Mesenchymal stem cell (in vitro differentiated cells and primary cell): ENCODE data around the gene PLXNC1.

Experiments used
- DNase-seq: peaks from one replicate; pipeline ENCODE4 v3.0.0-alpha.2; 2013
- H2AFZ ChIP-seq: one replicate; pipeline ENCODE4 v1.6.1; 2013; ENCODE audit warnings: low read depth, mild to moderate bottlenecking, control low read depth, inconsistent platforms, low read length, moderate library complexity
- H2AK5ac ChIP-seq: 2 replicates; pipeline ENCODE4 v1.6.1; 2013; ENCODE audit warnings: low read length, moderate library complexity, mild to moderate bottlenecking, inconsistent platforms; ENCODE audit not compliant: severe bottlenecking
- H2BK120ac ChIP-seq: one replicate; pipeline ENCODE4 v1.6.1; 2013; ENCODE audit warnings: low read depth, mild to moderate bottlenecking, inconsistent platforms, low read length, moderate library complexity
- H2BK12ac ChIP-seq, 2 experiments: one replicate each; pipeline ENCODE4 v1.6.1; 2013; ENCODE audit warnings: inconsistent platforms in 2 of 2, low read length in 2 of 2, mild to moderate bottlenecking in 2 of 2, moderate library complexity in 2 of 2, control low read depth in 1 of 2
- H2BK15ac ChIP-seq: one replicate; pipeline ENCODE4 v1.6.1; 2013; ENCODE audit warnings: mild to moderate bottlenecking, low read depth, inconsistent platforms; ENCODE audit not compliant: poor library complexity, severe bottlenecking
- H2BK5ac ChIP-seq: 2 replicates; pipeline ENCODE4 v1.6.1; 2013; ENCODE audit warnings: low read depth, mild to moderate bottlenecking, low read length, control low read depth, inconsistent platforms; ENCODE audit not compliant: poor library complexity, severe bottlenecking
- H3K14ac ChIP-seq, 2 experiments: one replicate each; pipeline ENCODE4 v1.6.1; 2013; ENCODE audit warnings: inconsistent platforms in 2 of 2, low read length in 2 of 2, control low read depth in 1 of 2, mild to moderate bottlenecking in 1 of 2, moderate library complexity in 1 of 2
- H3K18ac ChIP-seq, 2 experiments: one replicate each; pipeline ENCODE4 v1.6.1; 2013; ENCODE audit warnings: inconsistent platforms in 2 of 2, low read length in 2 of 2, control low read depth in 1 of 2, low read depth in 1 of 2, mild to moderate bottlenecking in 1 of 2
- H3K23ac ChIP-seq, 2 experiments: one replicate each; pipeline ENCODE4 v1.6.1; 2013; ENCODE audit warnings: inconsistent platforms in 2 of 2, low read length in 2 of 2, mild to moderate bottlenecking in 2 of 2, moderate library complexity in 2 of 2, control low read depth in 1 of 2
- H3K27ac ChIP-seq: 2 replicates; pipeline ENCODE4 v1.5.1; 2013; ENCODE audit warnings: mild to moderate bottlenecking, moderate library complexity, low read length, control low read depth, inconsistent platforms; ENCODE audit not compliant: poor library complexity, severe bottlenecking
- H3K27me3 ChIP-seq, 2 experiments: 2 replicates each; pipeline versions ENCODE4 v1.6.1 to v1.7.0; 2013; ENCODE audit warnings: low read length in 2 of 2, mild to moderate bottlenecking in 2 of 2, moderate library complexity in 2 of 2, control low read depth in 1 of 2, inconsistent platforms in 1 of 2; ENCODE audit not compliant: control insufficient read depth in 1 of 2, insufficient read depth in 1 of 2
- H3K36me3 ChIP-seq, 2 experiments: 2 replicates each; pipeline versions ENCODE4 v1.6.1 to v1.7.0; 2013; ENCODE audit warnings: low read length in 2 of 2, control low read depth in 1 of 2, inconsistent platforms in 1 of 2, low read depth in 1 of 2, mild to moderate bottlenecking in 1 of 2; ENCODE audit not compliant: insufficient read depth in 2 of 2, control insufficient read depth in 1 of 2
- H3K4ac ChIP-seq, 2 experiments: one replicate each; pipeline ENCODE4 v1.6.1; 2013; ENCODE audit warnings: inconsistent platforms in 2 of 2, low read length in 2 of 2, mild to moderate bottlenecking in 2 of 2, moderate library complexity in 2 of 2, control low read depth in 1 of 2, low read depth in 1 of 2
- H3K4me1 ChIP-seq: 2 replicates; pipeline ENCODE4 v1.6.1; 2013; ENCODE audit warnings: low read depth, low read length, control low read depth; ENCODE audit not compliant: control insufficient read depth, insufficient read depth
- H3K4me2 ChIP-seq: 2 replicates; pipeline ENCODE4 v1.6.1; 2013; ENCODE audit warnings: low read length, mild to moderate bottlenecking, inconsistent platforms; ENCODE audit not compliant: poor library complexity, severe bottlenecking
- H3K4me3 ChIP-seq, 2 experiments: 2 replicates each; pipeline versions ENCODE4 v1.5.1 to v1.7.0; 2013; ENCODE audit warnings: low read length in 2 of 2, mild to moderate bottlenecking in 2 of 2, control low read depth in 1 of 2, low read depth in 1 of 2; ENCODE audit not compliant: insufficient read depth in 1 of 2
- H3K79me1 ChIP-seq: replicated peaks from 2 replicates; pipeline ENCODE4 v1.6.1; 2013; ENCODE audit warnings: mild to moderate bottlenecking, control low read depth, low read length, inconsistent platforms; ENCODE audit not compliant: poor library complexity, severe bottlenecking
- H3K9ac ChIP-seq: 2 replicates; pipeline ENCODE4 v1.7.0; 2013; ENCODE audit warnings: mild to moderate bottlenecking, low read length, moderate library complexity
- H3K9me3 ChIP-seq: 2 replicates; pipeline ENCODE4 v1.7.0; 2013; ENCODE audit warnings: mild to moderate bottlenecking, low read length; ENCODE audit not compliant: control insufficient read depth
- H4K8ac ChIP-seq: one replicate; pipeline ENCODE4 v1.6.1; 2013; ENCODE audit warnings: inconsistent platforms, mild to moderate bottlenecking, low read length, moderate library complexity
- H4K91ac ChIP-seq: one replicate; pipeline ENCODE4 v1.6.1; 2013; ENCODE audit warnings: mild to moderate bottlenecking, low read length, inconsistent platforms
- WGBS: methylation state at CpG from one replicate; pipeline ENCODE4 v1.1.7; 2013; ENCODE audit warnings: mixed read lengths; 5-methylcytosine and 5-hydroxymethylcytosine counted together

Gene PLXNC1

GRCh38 chr12:94158666-94159065 lies 10.3 kb downstream of the PLXNC1 start:
- no peak for DNase-seq
- Histone ChIP-seq H2AK5ac (no peak overlapping the region), H3K23ac (no peak overlapping the region), H3K18ac (no peak overlapping the region), H3K4me3 (no peak overlapping the region), H3K27me3 (peaks cover 10 to 20% of the 10 kb centered on the region in 2 experiments), H3K79me1 (no peaks in the 10 kb centered on the region), H3K4ac (no peak overlapping the region), H2BK5ac (no peak overlapping the region), H4K8ac (no peak overlapping the region), H3K27ac (no peak overlapping the region), H2AFZ (no peak overlapping the region), H3K14ac (no peak overlapping the region), H4K91ac (no peak overlapping the region), H2BK120ac (no peak overlapping the region), H3K9me3 (no peaks in the 10 kb centered on the region), H2BK15ac (no peak overlapping the region), H3K36me3 (no peaks in the 10 kb centered on the region), H2BK12ac (no peak overlapping the region), H3K9ac (no peak overlapping the region), H3K4me2 (no peak overlapping the region), H3K4me1 (peaks cover 2% of the 10 kb centered on the region)
- 89% methylated on average over 8 of the region's 8 CpGs for WGBS

DNA sequence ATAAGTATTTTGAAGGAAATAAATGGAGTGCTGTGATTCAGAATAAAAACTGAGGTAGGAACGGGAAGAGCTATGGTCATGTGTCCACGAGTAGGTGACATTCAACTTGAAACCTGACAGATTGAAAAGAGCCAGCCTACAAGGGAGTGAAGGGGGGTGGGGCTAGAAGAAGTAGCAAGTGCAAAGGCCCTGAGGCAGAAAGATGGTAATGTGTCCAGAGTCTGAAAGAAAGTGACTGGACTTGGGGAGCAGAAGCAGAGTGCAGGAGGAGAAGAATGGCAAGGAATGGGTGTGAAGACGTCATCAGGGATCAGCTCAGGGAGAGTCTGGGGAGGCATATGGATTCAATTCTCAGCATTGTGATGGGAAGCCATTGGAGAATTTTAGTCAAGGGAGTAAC lies 13.7 kb downstream of the PLXNC1 start:
- Histone ChIP-seq H2AFZ (no peak overlapping the region), H3K4me1 (peaks cover 2% of the 10 kb centered on the region), H3K79me1 (no peaks in the 10 kb centered on the region), H3K18ac (no peak overlapping the region), H3K4ac (no peak overlapping the region), H3K14ac (no peak overlapping the region), H2BK120ac (no peak overlapping the region), H2BK15ac (no peak overlapping the region), H4K91ac (no peak overlapping the region), H3K9me3 (no peaks in the 10 kb centered on the region), H3K27me3 (peaks cover 0 to 13% of the 10 kb centered on the region in 2 experiments), H3K4me2 (no peak overlapping the region), H3K9ac (no peak overlapping the region), H3K4me3 (no peak overlapping the region), H3K27ac (no peak overlapping the region), H3K23ac (no peak overlapping the region), H3K36me3 (no peaks in the 10 kb centered on the region), H2AK5ac (no peak overlapping the region), H4K8ac (no peak overlapping the region), H2BK5ac (no peak overlapping the region), H2BK12ac (no peak overlapping the region)
- no peak for DNase-seq
- WGBS: 88% methylated on average over 3 of the region's 3 CpGs

GRCh38 chr12:94163850-94164249 lies 15.5 kb downstream of the PLXNC1 start:
- Histone ChIP-seq H3K27me3 (peaks cover 0 to 23% of the 10 kb centered on the region in 2 experiments), H4K8ac (no peak overlapping the region), H2BK15ac (no peak overlapping the region), H3K4ac (no peak overlapping the region), H3K4me3 (no peak overlapping the region), H2AK5ac (no peak overlapping the region), H3K36me3 (no peaks in the 10 kb centered on the region), H3K18ac (no peak overlapping the region), H3K27ac (no peak overlapping the region), H2BK5ac (no peak overlapping the region), H3K4me2 (no peak overlapping the region), H3K9ac (no peak overlapping the region), H3K14ac (no peak overlapping the region), H3K79me1 (no peaks in the 10 kb centered on the region), H3K4me1 (no peaks in the 10 kb centered on the region), H3K23ac (no peak overlapping the region), H2BK12ac (no peak overlapping the region), H3K9me3 (no peaks in the 10 kb centered on the region), H2BK120ac (no peak overlapping the region), H4K91ac (no peak overlapping the region), H2AFZ (no peak overlapping the region)
- DNase-seq: no peak
- 90% methylated on average over 2 of the region's 2 CpGs for WGBS

DNA sequence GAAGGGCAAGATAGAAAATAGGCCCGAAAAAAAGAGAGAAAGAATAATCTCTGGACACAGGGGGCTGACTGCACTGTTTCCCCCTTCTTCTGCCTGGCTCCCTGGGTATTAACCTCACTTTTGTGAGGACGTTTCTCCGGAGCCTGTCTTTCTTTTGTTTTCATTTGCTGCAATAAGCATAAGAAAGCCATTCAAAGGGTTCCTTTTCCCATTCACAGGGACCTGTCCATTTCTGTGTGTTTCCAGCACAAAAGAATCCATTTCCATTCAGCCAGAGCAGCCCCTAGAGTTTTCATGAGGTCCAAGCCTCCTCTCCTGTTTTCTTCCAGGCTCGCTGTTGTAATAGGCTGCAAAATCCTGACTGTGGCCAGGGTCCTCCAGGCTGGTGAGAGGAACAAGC lies 16.8 kb downstream of the PLXNC1 start:
- no peak for DNase-seq
- Histone ChIP-seq H3K79me1 (no peaks in the 10 kb centered on the region), H3K14ac (no peak overlapping the region), H2BK15ac (no peak overlapping the region), H4K91ac (peak overlapping the region; percentile 44), H2BK120ac (no peak overlapping the region), H2AFZ (no peak overlapping the region), H3K9ac (no peak overlapping the region), H3K4me1 (no peaks in the 10 kb centered on the region), H3K27ac (no peak overlapping the region), H2AK5ac (no peak overlapping the region), H2BK5ac (no peak overlapping the region), H4K8ac (no peak overlapping the region), H3K4me2 (no peak overlapping the region), H3K4me3 (no peak overlapping the region), H3K18ac (no peak overlapping the region), H3K36me3 (no peaks in the 10 kb centered on the region), H3K4ac (peak overlapping the region in 1 of 2 experiments; percentile 27), H3K23ac (no peak overlapping the region), H3K9me3 (no peaks in the 10 kb centered on the region), H3K27me3 (peaks cover 0 to 23% of the 10 kb centered on the region in 2 experiments), H2BK12ac (no peak overlapping the region)
- WGBS: 71% methylated on average over 4 of the region's 4 CpGs
